SK-N-MC (cell line): ENCODE measurements around the gene TNFAIP1.

Source experiments
- EZH2 ChIP-seq: fragments of 200-600 bp; sonication (generic); IDR thresholded peaks from one replicate; pipeline ENCODE4 v1.6.1; 2017; ENCODE audit warnings: antibody characterized with exemption
- POLR2AphosphoS5 ChIP-seq: IDR thresholded peaks from 2 replicates; pipeline ENCODE4 v1.6.1; 2012; ENCODE audit warnings: mild to moderate bottlenecking, low read depth, low read length, borderline replicate concordance

DNA sequence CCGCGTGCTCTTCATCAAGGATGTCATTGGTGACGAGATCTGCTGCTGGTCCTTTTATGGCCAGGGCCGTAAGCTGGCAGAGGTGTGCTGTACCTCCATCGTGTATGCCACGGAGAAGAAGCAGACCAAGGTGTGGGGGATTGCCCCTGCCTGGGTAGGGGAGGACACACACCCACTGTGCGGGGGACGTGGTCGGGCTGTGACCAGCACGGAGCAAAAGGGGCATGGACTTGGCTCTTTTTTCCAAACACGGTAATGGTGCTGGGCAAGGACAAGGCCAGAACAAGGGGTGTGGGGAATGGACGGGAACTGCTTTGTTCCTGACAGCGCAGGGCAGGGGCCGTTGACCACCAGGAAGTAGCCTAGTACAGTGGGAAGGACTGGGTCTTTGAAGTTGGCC, 6.8 kb downstream of the TNFAIP1 start:
- TF ChIP-seq EZH2, result no peak
- TF ChIP-seq POLR2AphosphoS5, result no peak
